GM12878 (cell line): ENCODE data around the gene SF3B4. TPM values are rescaled to one million over a fixed set of nuclear protein-coding genes. Genes with fewer than 3 reads are reported as not detected.

Experiments
- ATF7 ChIP-seq: fragments of 450-650 bp; IDR thresholded peaks from 2 replicates; pipeline ENCODE4 v1.6.1; 2016; ENCODE audit warnings: low read depth, mild to moderate bottlenecking
- NFYB ChIP-seq: IDR thresholded peaks from 2 replicates; pipeline ENCODE4 v1.6.1; 2011; ENCODE audit warnings: low read depth, mild to moderate bottlenecking, low read length, improper control_type of control experiment, moderate library complexity; ENCODE audit not compliant: insufficient read depth
- polyA plus RNA-seq, 11 experiments: library from polyadenylated mRNA; depleted of rRNA in 4 of 11; unstranded in 6 of 11; stranded (reverse) in 5 of 11; fragments of >200 nt; fragmentation: Nextera tagmentation in 4 of 11; fragmentation: Illumina TruSeq in 1 of 11; extraction: Ambion mirVana in 4 of 11; extraction: Trizol in 1 of 11; gene quantifications; 1 replicate in 1 of 11; 2 replicates in 10 of 11; pipeline versions ENCODE4 v1.2.1 to v1.2.3, GENCODE V29; 2011 to 2016; ENCODE audit warnings: inconsistent platforms in 2 of 11, missing spikeins in 2 of 11, low read depth in 1 of 11
- total RNA-seq, 4 experiments: library from RNA; depleted of rRNA in 3 of 4; stranded (reverse); fragments of >200 nt in 3 of 4; fragmentation: Illumina TruSeq in 1 of 4; extraction: Trizol in 1 of 4; gene quantifications; 2 replicates each; pipeline versions ENCODE4 v1.2.1 to v1.2.3, GENCODE V29; 2013 to 2021
- TF ChIP-seq, protein P1 (sequence below): IDR thresholded peaks from 2 replicates; pipeline ENCODE4 v1.6.1; 2012; ENCODE audit warnings: low read depth, low read length, improper control_type of control experiment
- TF ChIP-seq, protein P2 (sequence below): fragments of 450-650 bp; IDR thresholded peaks from 2 replicates; pipeline ENCODE4 v1.6.1; 2018; ENCODE audit warnings: mild to moderate bottlenecking, low read depth, moderate library complexity; ENCODE audit not compliant: partially characterized antibody
- TF ChIP-seq, protein P3 (sequence below): fragments of 450-650 bp; IDR thresholded peaks from 2 replicates; pipeline ENCODE4 v1.6.1; 2017; ENCODE audit warnings: low read depth, mild to moderate bottlenecking, moderate library complexity
- TF ChIP-seq, protein P4 (sequence below): fragments of 450-650 bp; IDR thresholded peaks from 2 replicates; pipeline ENCODE4 v1.6.1; 2016; ENCODE audit warnings: mild to moderate bottlenecking
- TF ChIP-seq, protein P5 (sequence below): fragments of 450-650 bp; formaldehyde crosslinking; IDR thresholded peaks from 2 replicates; pipeline ENCODE4 v1.5.0; 2022; ENCODE audit warnings: mild to moderate bottlenecking, missing genetic modification characterization
- TF ChIP-seq, protein P6 (sequence below): fragments of 450-650 bp; IDR thresholded peaks from 2 replicates; pipeline ENCODE4 v1.6.1; 2017; ENCODE audit warnings: mild to moderate bottlenecking, low read depth, inconsistent platforms; ENCODE audit not compliant: poor library complexity, severe bottlenecking

The SF3B4 gene
- total and polyA plus RNA-seq, 10 of the 15 experiments (the other 5 are each of a cell fraction or from before 2014, with no cell fraction given), result 1.9 to 146 (median 27.5) TPM

DNA sequence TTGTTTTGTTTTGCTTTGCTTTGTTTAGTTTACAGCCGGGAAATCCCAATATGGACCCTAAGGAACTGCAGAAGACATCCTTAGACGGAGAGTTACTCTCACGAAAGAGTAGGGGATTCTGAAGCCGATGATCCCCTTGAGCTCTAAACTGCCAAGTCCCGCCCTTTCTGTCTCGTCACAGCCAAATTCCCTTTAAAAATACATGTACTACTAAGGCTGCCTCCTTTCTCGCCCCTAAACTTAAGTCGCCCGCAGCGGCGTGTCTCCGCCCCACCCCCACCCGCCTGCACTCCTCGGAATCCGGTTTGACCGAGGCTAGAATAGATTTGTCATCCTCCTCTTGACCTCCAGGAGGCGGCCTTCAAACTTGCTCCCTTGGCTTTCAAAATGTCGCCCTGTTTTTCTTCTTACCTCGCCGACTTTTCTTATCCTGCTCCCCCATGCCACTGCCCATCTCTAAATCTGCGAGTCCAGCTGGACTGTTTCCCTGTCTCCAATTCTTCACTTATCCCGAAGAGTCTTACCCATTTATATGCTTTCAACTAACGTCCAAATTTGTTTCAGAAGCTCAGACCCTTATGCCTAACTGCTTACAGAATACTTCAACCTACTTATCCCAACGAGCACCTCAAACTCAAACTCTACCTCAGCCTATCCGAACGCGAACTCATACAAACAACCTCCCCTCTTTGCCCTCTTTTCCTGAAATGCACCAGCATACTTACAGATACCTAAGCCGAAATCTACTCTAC is 39.2 kb downstream of the SF3B4 start (continued):
- TF ChIP-seq, protein P1, sequence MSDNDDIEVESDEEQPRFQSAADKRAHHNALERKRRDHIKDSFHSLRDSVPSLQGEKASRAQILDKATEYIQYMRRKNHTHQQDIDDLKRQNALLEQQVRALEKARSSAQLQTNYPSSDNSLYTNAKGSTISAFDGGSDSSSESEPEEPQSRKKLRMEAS, result no peak; the same call in 1 of the 2 replicates
- TF ChIP-seq, protein P2, sequence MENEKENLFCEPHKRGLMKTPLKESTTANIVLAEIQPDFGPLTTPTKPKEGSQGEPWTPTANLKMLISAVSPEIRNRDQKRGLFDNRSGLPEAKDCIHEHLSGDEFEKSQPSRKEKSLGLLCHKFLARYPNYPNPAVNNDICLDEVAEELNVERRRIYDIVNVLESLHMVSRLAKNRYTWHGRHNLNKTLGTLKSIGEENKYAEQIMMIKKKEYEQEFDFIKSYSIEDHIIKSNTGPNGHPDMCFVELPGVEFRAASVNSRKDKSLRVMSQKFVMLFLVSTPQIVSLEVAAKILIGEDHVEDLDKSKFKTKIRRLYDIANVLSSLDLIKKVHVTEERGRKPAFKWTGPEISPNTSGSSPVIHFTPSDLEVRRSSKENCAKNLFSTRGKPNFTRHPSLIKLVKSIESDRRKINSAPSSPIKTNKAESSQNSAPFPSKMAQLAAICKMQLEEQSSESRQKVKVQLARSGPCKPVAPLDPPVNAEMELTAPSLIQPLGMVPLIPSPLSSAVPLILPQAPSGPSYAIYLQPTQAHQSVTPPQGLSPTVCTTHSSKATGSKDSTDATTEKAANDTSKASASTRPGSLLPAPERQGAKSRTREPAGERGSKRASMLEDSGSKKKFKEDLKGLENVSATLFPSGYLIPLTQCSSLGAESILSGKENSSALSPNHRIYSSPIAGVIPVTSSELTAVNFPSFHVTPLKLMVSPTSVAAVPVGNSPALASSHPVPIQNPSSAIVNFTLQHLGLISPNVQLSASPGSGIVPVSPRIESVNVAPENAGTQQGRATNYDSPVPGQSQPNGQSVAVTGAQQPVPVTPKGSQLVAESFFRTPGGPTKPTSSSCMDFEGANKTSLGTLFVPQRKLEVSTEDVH, result peak; percentile 59
- TF ChIP-seq, protein P3, sequence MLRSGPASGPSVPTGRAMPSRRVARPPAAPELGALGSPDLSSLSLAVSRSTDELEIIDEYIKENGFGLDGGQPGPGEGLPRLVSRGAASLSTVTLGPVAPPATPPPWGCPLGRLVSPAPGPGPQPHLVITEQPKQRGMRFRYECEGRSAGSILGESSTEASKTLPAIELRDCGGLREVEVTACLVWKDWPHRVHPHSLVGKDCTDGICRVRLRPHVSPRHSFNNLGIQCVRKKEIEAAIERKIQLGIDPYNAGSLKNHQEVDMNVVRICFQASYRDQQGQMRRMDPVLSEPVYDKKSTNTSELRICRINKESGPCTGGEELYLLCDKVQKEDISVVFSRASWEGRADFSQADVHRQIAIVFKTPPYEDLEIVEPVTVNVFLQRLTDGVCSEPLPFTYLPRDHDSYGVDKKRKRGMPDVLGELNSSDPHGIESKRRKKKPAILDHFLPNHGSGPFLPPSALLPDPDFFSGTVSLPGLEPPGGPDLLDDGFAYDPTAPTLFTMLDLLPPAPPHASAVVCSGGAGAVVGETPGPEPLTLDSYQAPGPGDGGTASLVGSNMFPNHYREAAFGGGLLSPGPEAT, result peak; percentile 50; the same call in 1 of the 2 replicates
- TF ChIP-seq NFYB (0 out of 2 replicates have a peak, but pooled peaks have one; percentile 20), ATF7 (0 out of 2 replicates have a peak, but pooled peaks have one; percentile 61)
- TF ChIP-seq, protein P4, sequence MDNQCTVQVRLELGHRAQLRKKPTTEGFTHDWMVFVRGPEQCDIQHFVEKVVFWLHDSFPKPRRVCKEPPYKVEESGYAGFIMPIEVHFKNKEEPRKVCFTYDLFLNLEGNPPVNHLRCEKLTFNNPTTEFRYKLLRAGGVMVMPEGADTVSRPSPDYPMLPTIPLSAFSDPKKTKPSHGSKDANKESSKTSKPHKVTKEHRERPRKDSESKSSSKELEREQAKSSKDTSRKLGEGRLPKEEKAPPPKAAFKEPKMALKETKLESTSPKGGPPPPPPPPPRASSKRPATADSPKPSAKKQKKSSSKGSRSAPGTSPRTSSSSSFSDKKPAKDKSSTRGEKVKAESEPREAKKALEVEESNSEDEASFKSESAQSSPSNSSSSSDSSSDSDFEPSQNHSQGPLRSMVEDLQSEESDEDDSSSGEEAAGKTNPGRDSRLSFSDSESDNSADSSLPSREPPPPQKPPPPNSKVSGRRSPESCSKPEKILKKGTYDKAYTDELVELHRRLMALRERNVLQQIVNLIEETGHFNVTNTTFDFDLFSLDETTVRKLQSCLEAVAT, result peak; percentile 67; the same call in 1 of the 2 replicates
- TF ChIP-seq, protein P5, sequence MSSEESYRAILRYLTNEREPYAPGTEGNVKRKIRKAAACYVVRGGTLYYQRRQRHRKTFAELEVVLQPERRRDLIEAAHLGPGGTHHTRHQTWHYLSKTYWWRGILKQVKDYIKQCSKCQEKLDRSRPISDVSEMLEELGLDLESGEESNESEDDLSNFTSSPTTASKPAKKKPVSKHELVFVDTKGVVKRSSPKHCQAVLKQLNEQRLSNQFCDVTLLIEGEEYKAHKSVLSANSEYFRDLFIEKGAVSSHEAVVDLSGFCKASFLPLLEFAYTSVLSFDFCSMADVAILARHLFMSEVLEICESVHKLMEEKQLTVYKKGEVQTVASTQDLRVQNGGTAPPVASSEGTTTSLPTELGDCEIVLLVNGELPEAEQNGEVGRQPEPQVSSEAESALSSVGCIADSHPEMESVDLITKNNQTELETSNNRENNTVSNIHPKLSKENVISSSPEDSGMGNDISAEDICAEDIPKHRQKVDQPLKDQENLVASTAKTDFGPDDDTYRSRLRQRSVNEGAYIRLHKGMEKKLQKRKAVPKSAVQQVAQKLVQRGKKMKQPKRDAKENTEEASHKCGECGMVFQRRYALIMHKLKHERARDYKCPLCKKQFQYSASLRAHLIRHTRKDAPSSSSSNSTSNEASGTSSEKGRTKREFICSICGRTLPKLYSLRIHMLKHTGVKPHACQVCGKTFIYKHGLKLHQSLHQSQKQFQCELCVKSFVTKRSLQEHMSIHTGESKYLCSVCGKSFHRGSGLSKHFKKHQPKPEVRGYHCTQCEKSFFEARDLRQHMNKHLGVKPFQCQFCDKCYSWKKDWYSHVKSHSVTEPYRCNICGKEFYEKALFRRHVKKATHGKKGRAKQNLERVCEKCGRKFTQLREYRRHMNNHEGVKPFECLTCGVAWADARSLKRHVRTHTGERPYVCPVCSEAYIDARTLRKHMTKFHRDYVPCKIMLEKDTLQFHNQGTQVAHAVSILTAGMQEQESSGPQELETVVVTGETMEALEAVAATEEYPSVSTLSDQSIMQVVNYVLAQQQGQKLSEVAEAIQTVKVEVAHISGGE (CRISPR knock-in tag), result no peak
- TF ChIP-seq, protein P6, sequence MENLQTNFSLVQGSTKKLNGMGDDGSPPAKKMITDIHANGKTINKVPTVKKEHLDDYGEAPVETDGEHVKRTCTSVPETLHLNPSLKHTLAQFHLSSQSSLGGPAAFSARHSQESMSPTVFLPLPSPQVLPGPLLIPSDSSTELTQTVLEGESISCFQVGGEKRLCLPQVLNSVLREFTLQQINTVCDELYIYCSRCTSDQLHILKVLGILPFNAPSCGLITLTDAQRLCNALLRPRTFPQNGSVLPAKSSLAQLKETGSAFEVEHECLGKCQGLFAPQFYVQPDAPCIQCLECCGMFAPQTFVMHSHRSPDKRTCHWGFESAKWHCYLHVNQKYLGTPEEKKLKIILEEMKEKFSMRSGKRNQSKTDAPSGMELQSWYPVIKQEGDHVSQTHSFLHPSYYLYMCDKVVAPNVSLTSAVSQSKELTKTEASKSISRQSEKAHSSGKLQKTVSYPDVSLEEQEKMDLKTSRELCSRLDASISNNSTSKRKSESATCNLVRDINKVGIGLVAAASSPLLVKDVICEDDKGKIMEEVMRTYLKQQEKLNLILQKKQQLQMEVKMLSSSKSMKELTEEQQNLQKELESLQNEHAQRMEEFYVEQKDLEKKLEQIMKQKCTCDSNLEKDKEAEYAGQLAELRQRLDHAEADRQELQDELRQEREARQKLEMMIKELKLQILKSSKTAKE, result peak; percentile 75
